HCT116 (cell line): Measurements from ENCODE around the gene TEX19. TPM values are rescaled to one million over a fixed set of nuclear protein-coding genes. Genes with fewer than 3 reads are reported as not detected.

Source experiments
- ATAC-seq: fragments of 200-7000 bp; cut with Tn5 transposase; 2 replicates; pipeline ENCODE4 v1.9.1; 2020; ENCODE audit warnings: mild to moderate bottlenecking, moderate library complexity
- BruUV-seq: library from RNA; stranded (reverse); fragments of 400-500 nt; replicated peaks from 2 replicates; lab custom pipeline; 2021; lab: Mats Ljungman, UMichigan
- CTCF ChIA-PET: fragments of 300-600 bp; sonication (Branson Sonifier 250); formaldehyde crosslinking; loops from one replicate; lab custom pipeline; 2021; ENCODE audit warnings: antibody characterized with exemption; lab: Charles Lee
- POLR2A ChIA-PET: fragments of 300-600, 350-600 bp; sonication (Branson Sonifier 250); formaldehyde crosslinking; loops from one replicate; lab custom pipeline; 2021; ENCODE audit warnings: antibody characterized with exemption; lab: Charles Lee
- RAD21 ChIA-PET, 2 experiments: fragments of 300-600 bp; sonication (Branson Sonifier 250); formaldehyde crosslinking; loops; one replicate each; lab custom pipeline; 2023; ENCODE audit warnings: low total read pairs in 2 of 2; ENCODE audit not compliant: uncharacterized antibody in 2 of 2, unreplicated experiment in 2 of 2, low non-redundant PET in 1 of 2; lab: Charles Lee
- DNase-seq: peaks from one replicate; pipeline ENCODE4 v3.0.0-alpha.2; 2010; ENCODE audit warnings: low read depth, low spot score
- H2AFZ ChIP-seq: fragments of 200-600 bp; shearing (Covaris generic), sonication (generic); 2 replicates; pipeline ENCODE4 v1.6.1; 2017; ENCODE audit warnings: low read depth, mixed run types, mixed read lengths, antibody characterized with exemption, low read length; ENCODE audit not compliant: poor library complexity, severe bottlenecking
- H3K27ac ChIP-seq: 2 replicates; pipeline ENCODE4 v1.5.1; 2012; ENCODE audit warnings: low read depth, low read length
- H3K27me3 ChIP-seq: fragments of 200-600 bp; sonication (generic); 2 replicates; pipeline ENCODE4 v1.6.1; 2016; ENCODE audit warnings: mixed run types, low read length, mixed read lengths; ENCODE audit not compliant: insufficient read depth
- H3K36me3 ChIP-seq, 2 experiments: fragments of 200-500 bp in 1 of 2; fragments of 200-600 bp in 1 of 2; sonication (Bioruptor generic) in 1 of 2; sonication (generic) in 1 of 2; 2 replicates each; pipeline versions ENCODE4 v1.5.1 to v1.6.1; 2014 to 2016; ENCODE audit warnings: low read length in 2 of 2, inconsistent platforms in 1 of 2, mixed read lengths in 1 of 2, mixed run types in 1 of 2; ENCODE audit not compliant: insufficient read depth in 2 of 2, control insufficient read depth in 1 of 2
- H3K4me1 ChIP-seq, 2 experiments: fragments of 200-600 bp in 1 of 2; sonication (generic) in 1 of 2; 2 replicates each; pipeline versions ENCODE4 v1.5.1 to v1.6.1; 2012 to 2017; ENCODE audit warnings: low read length in 2 of 2, inconsistent platforms in 1 of 2, mild to moderate bottlenecking in 1 of 2, mixed read lengths in 1 of 2, mixed run types in 1 of 2, moderate library complexity in 1 of 2; ENCODE audit not compliant: insufficient read depth in 2 of 2, control insufficient read depth in 1 of 2
- H3K4me2 ChIP-seq: fragments of 200-600 bp; sonication (generic); 2 replicates; pipeline ENCODE4 v1.6.1; 2017; ENCODE audit warnings: mixed run types, low read length, mixed read lengths
- H3K4me3 ChIP-seq, 2 experiments: fragments of 200-600 bp in 1 of 2; sonication (generic) in 1 of 2; replicated peaks in 1 of 2; 2 replicates each; pipeline ENCODE4 v1.5.1; 2011 to 2016; ENCODE audit warnings: low read length in 2 of 2, control low read depth in 1 of 2, low read depth in 1 of 2, mild to moderate bottlenecking in 1 of 2, mixed read lengths in 1 of 2, mixed run types in 1 of 2
- H3K79me2 ChIP-seq: fragments of 200-600 bp; sonication (generic); 2 replicates; pipeline ENCODE4 v1.6.1; 2017; ENCODE audit warnings: mild to moderate bottlenecking, mixed run types, low read length, moderate library complexity, mixed read lengths; ENCODE audit not compliant: insufficient read depth
- H3K9ac ChIP-seq: fragments of 200-600 bp; sonication (generic); 2 replicates; pipeline ENCODE4 v1.6.1; 2016; ENCODE audit warnings: low read length, mixed read lengths
- H3K9me2 ChIP-seq: fragments of 200-600 bp; sonication (generic), shearing (Covaris generic); 2 replicates; pipeline ENCODE4 v1.6.1; 2017; ENCODE audit warnings: mixed run types, mild to moderate bottlenecking, moderate library complexity; ENCODE audit not compliant: insufficient read depth
- H3K9me3 ChIP-seq, 2 experiments: fragments of 200-500 bp in 1 of 2; fragments of 200-600 bp in 1 of 2; sonication (Bioruptor generic) in 1 of 2; sonication (generic) in 1 of 2; 2 replicates each; pipeline ENCODE4 v1.6.1; 2014 to 2017; ENCODE audit warnings: low read length in 2 of 2, mixed read lengths in 2 of 2, inconsistent platforms in 1 of 2, low read depth in 1 of 2, mild to moderate bottlenecking in 1 of 2, mixed run types in 1 of 2, moderate library complexity in 1 of 2; ENCODE audit not compliant: control insufficient read depth in 1 of 2, insufficient read depth in 1 of 2
- H4K20me1 ChIP-seq: fragments of 200-600 bp; sonication (generic), shearing (Covaris generic); 2 replicates; pipeline ENCODE4 v1.6.1; 2017; ENCODE audit warnings: mixed run types, mild to moderate bottlenecking, moderate library complexity; ENCODE audit not compliant: insufficient read depth
- ATF3 ChIP-seq: IDR thresholded peaks from 2 replicates; pipeline ENCODE4 v1.6.1; 2012
- CEBPB ChIP-seq: IDR thresholded peaks from 2 replicates; pipeline ENCODE4 v1.6.1; 2012; ENCODE audit warnings: low read depth
- CTCF ChIP-seq, 3 experiments: fragments of 200-600 bp in 1 of 3; sonication (generic) in 1 of 3; IDR thresholded peaks in 2 of 3; conservative IDR thresholded peaks in 1 of 3; 2 replicates each; pipeline ENCODE4 v1.5.1; 2012 to 2017; ENCODE audit warnings: low read depth in 2 of 3, low read length in 2 of 3, antibody characterized with exemption in 1 of 3, borderline replicate concordance in 1 of 3, control low read depth in 1 of 3, mild to moderate bottlenecking in 1 of 3, mixed read lengths in 1 of 3, mixed run types in 1 of 3, moderate library complexity in 1 of 3; ENCODE audit not compliant: insufficient read depth in 1 of 3
- EGR1 ChIP-seq: IDR thresholded peaks from 2 replicates; pipeline ENCODE4 v1.6.1; 2012; ENCODE audit warnings: low read depth
- ELF1 ChIP-seq: IDR thresholded peaks from 2 replicates; pipeline ENCODE4 v1.6.1; 2012; ENCODE audit warnings: low read depth, borderline replicate concordance
- EZH2 ChIP-seq: fragments of 200-600 bp; sonication (generic); IDR thresholded peaks from 2 replicates; pipeline ENCODE4 v1.6.1; 2017; ENCODE audit warnings: antibody characterized with exemption, mixed run types
- EZH2phosphoT487 ChIP-seq: fragments of 200-600 bp; IDR thresholded peaks from 2 replicates; pipeline ENCODE4 v1.6.1; 2018; ENCODE audit warnings: antibody characterized with exemption, borderline replicate concordance
- FOSL1 ChIP-seq: IDR thresholded peaks from 2 replicates; pipeline ENCODE4 v1.6.1; 2012; ENCODE audit warnings: low read depth
- JUND ChIP-seq: IDR thresholded peaks from 2 replicates; pipeline ENCODE4 v1.6.1; 2012
- MAX ChIP-seq: IDR thresholded peaks from 2 replicates; pipeline ENCODE4 v1.6.1; 2012
- POLR2A ChIP-seq: IDR thresholded peaks from 2 replicates; pipeline ENCODE4 v1.7.0; 2011; ENCODE audit warnings: borderline replicate concordance; ENCODE audit not compliant: insufficient read depth, insufficient read length; ENCODE audit errors: extremely low read depth
- POLR2AphosphoS5 ChIP-seq: IDR thresholded peaks from 2 replicates; pipeline ENCODE4 v1.6.1; 2011; ENCODE audit warnings: mild to moderate bottlenecking, low read depth, low read length, moderate library complexity
- RAD21 ChIP-seq: IDR thresholded peaks from 2 replicates; pipeline ENCODE4 v1.6.1; 2012; ENCODE audit warnings: low read depth, mild to moderate bottlenecking
- REST ChIP-seq: IDR thresholded peaks from 2 replicates; pipeline ENCODE4 v1.6.1; 2012; ENCODE audit warnings: low read depth
- SIN3A ChIP-seq: IDR thresholded peaks from 2 replicates; pipeline ENCODE4 v1.6.1; 2012; ENCODE audit warnings: low read depth
- SRF ChIP-seq: IDR thresholded peaks from 2 replicates; pipeline ENCODE4 v1.6.1; 2012; ENCODE audit warnings: low read depth
- YY1 ChIP-seq: IDR thresholded peaks from 2 replicates; pipeline ENCODE4 v1.6.1; 2011; ENCODE audit warnings: low read length, low read depth, moderate library complexity, mild to moderate bottlenecking; ENCODE audit not compliant: insufficient replicate concordance; ENCODE audit errors: extremely low read depth
- ZFX ChIP-seq: fragments of 450-650 bp; IDR thresholded peaks from 2 replicates; pipeline ENCODE4 v1.6.1; 2017
- ZNF274 ChIP-seq: fragments of 200-500 bp; sonication (Bioruptor generic); IDR thresholded peaks from 2 replicates; pipeline ENCODE4 v1.6.1; 2014; ENCODE audit warnings: mild to moderate bottlenecking, low read depth, low read length, inconsistent platforms
- intact Hi-C: fragments of 100-400 bp; cut with micrococcal nuclease; formaldehyde crosslinking; loops from 2 replicates; pipeline ENCODE4 v1.10.0; 2022
- total RNA-seq: library from RNA; stranded (reverse); gene quantifications from one replicate; pipeline ENCODE4 v1.2.1, GENCODE V29; 2021; ENCODE audit not compliant: unreplicated experiment
- TF ChIP-seq, protein P1 (sequence below): IDR thresholded peaks from 2 replicates; pipeline ENCODE4 v1.6.1; 2011; ENCODE audit warnings: mild to moderate bottlenecking, low read length, moderate library complexity; ENCODE audit not compliant: insufficient replicate concordance; ENCODE audit errors: extremely low read depth

The TEX19 gene
- total RNA-seq, 1 experiment from 2014 or later, result 2.1 TPM

- H3K9me3 ChIP-seq, result no peaks in the 10 kb centered on the region
- no peak overlapping the region for H3K4me3 ChIP-seq
- no peaks in the 10 kb centered on the region for H3K9me2 ChIP-seq
- TF ChIP-seq YY1, result no peak
- TF ChIP-seq ATF3, result no peak
- TF ChIP-seq POLR2AphosphoS5, result no peak
- TF ChIP-seq RAD21, result no peak
- no peak for TF ChIP-seq ZNF274
- no peak for TF ChIP-seq FOSL1
- no peak for TF ChIP-seq EZH2phosphoT487
- no peak for TF ChIP-seq EZH2
- TF ChIP-seq REST, result no peak
- TF ChIP-seq, protein P1, sequence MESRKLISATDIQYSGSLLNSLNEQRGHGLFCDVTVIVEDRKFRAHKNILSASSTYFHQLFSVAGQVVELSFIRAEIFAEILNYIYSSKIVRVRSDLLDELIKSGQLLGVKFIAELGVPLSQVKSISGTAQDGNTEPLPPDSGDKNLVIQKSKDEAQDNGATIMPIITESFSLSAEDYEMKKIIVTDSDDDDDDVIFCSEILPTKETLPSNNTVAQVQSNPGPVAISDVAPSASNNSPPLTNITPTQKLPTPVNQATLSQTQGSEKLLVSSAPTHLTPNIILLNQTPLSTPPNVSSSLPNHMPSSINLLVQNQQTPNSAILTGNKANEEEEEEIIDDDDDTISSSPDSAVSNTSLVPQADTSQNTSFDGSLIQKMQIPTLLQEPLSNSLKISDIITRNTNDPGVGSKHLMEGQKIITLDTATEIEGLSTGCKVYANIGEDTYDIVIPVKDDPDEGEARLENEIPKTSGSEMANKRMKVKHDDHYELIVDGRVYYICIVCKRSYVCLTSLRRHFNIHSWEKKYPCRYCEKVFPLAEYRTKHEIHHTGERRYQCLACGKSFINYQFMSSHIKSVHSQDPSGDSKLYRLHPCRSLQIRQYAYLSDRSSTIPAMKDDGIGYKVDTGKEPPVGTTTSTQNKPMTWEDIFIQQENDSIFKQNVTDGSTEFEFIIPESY, result no peak
- TF ChIP-seq SIN3A, result no peak
- no peak for TF ChIP-seq POLR2A
- TF ChIP-seq JUND, result no peak
- TF ChIP-seq MAX, result no peak
- TF ChIP-seq CTCF (IDR thresholded peaks at IDR 0.05 in 2 of 3, conservative IDR thresholded peaks at IDR 0.05 in 1 of 3; ENCODE audit: borderline replicate concordance in 1 of 3, insufficient read depth in 1 of 3, low read depth in 2 of 3, low read length in 2 of 3), result no peak
- no peak for TF ChIP-seq CEBPB
- no peak for TF ChIP-seq ELF1
- no peak for TF ChIP-seq SRF
- TF ChIP-seq ZFX, result no peak
- no peak for TF ChIP-seq EGR1
- no peaks in the 10 kb centered on the region for H4K20me1 ChIP-seq
- H3K27ac ChIP-seq, result no peak overlapping the region
- CTCF ChIA-PET, result no interaction called here
- no peaks in the 10 kb centered on the region for H3K79me2 ChIP-seq
- POLR2A ChIA-PET, result no interaction called here
- intact Hi-C loops, result no loop called here
- peaks cover 15 to 20% of the 10 kb centered on the region in 2 experiments for H3K4me1 ChIP-seq
- H3K4me2 ChIP-seq, result no peak overlapping the region
- ATAC-seq (no peak), DNase-seq (no peak)
- no TSS peak for BruUV-seq
- RAD21 ChIA-PET, result no interaction called here
- H3K9ac ChIP-seq, result no peak overlapping the region
- no peaks in the 10 kb centered on the region for H3K36me3 ChIP-seq
- no peak overlapping the region for H2AFZ ChIP-seq
- no peaks in the 10 kb centered on the region for H3K27me3 ChIP-seq
These were observed 22.0 kb downstream of the TEX19 start for GRCh38 chr17:82380860-82381702.
